GM12872 (cell line): ENCODE data around the gene RTP3.

Experiments
- CTCF ChIP-seq: IDR thresholded peaks from 3 replicates; pipeline ENCODE4 v1.5.1; 2011; ENCODE audit warnings: low read depth, mild to moderate bottlenecking, low read length, moderate library complexity; ENCODE audit not compliant: insufficient read depth

Gene RTP3

GRCh38 chr3:46501702-46502101 lies 3.9 kb downstream of the RTP3 start:
- no peak for TF ChIP-seq CTCF

- no peak for TF ChIP-seq CTCF
Measured at GRCh38 chr3:46503200-46503874, 5.6 kb downstream of the RTP3 start.

- no peak for TF ChIP-seq CTCF
Measured at GRCh38 chr3:46504789-46505188, 7.0 kb downstream of the RTP3 start.

GRCh38 chr3:46505953-46506352 lies 8.2 kb downstream of the RTP3 start:
- no peak for TF ChIP-seq CTCF

- TF ChIP-seq CTCF, result no peak
Measured at GRCh38 chr3:46506526-46506925, 8.8 kb downstream of the RTP3 start.

- no peak for TF ChIP-seq CTCF
Measured at GRCh38 chr3:46508850-46509591, 11.2 kb downstream of the RTP3 start.

GRCh38 chr3:46509661-46510187 lies 11.9 kb downstream of the RTP3 start:
- TF ChIP-seq CTCF, result no peak
